22Rv1 (cell line): ENCODE measurements around the gene LRP5.

ENCODE experiments used
- H3K27ac ChIP-seq: fragments of 450-650 bp; 2 replicates; pipeline ENCODE4 v1.5.1; 2017
- CTCF ChIP-seq: fragments of 450-650 bp; IDR thresholded peaks from 2 replicates; pipeline ENCODE4 v1.5.1; 2017; ENCODE audit warnings: mild to moderate bottlenecking
- ZFX ChIP-seq: fragments of 450-650 bp; IDR thresholded peaks from 2 replicates; pipeline ENCODE4 v1.6.1; 2017; ENCODE audit warnings: antibody characterized with exemption, borderline replicate concordance

LRP5 gene

GRCh38 chr11:68345776-68346461 lies 33.5 kb downstream of the LRP5 start:
- no peak overlapping the region for H3K27ac ChIP-seq
- TF ChIP-seq CTCF: no peak
- TF ChIP-seq ZFX: no peak

- TF ChIP-seq CTCF: no peak
- no peak for TF ChIP-seq ZFX
- H3K27ac ChIP-seq: no peak overlapping the region
Observed at GRCh38 chr11:68346462-68346790, 34.0 kb downstream of the LRP5 start.

GRCh38 chr11:68347345-68347744 lies 35.0 kb downstream of the LRP5 start:
- no peak for TF ChIP-seq ZFX
- no peak for TF ChIP-seq CTCF
- H3K27ac ChIP-seq: no peak overlapping the region

- TF ChIP-seq ZFX (no peak), CTCF (no peak)
- H3K27ac ChIP-seq: no peak overlapping the region
Observed at GRCh38 chr11:68347841-68348240, 35.5 kb downstream of the LRP5 start.

GRCh38 chr11:68349461-68350249 lies 37.3 kb downstream of the LRP5 start:
- TF ChIP-seq ZFX (no peak), CTCF (no peak)
- H3K27ac ChIP-seq: no peak overlapping the region

GRCh38 chr11:68350759-68351449 lies 38.5 kb downstream of the LRP5 start:
- H3K27ac ChIP-seq: no peak overlapping the region
- TF ChIP-seq ZFX (no peak), CTCF (no peak)
